ENCODE data around the gene RNF144A. TPM values are rescaled to one million over a fixed set of nuclear protein-coding genes. Genes with fewer than 3 reads are reported as not detected.

RNF144A gene
- total and polyA plus RNA-seq, 2 donors (not counting 3 experiments of a cell fraction or from before 2014, with no cell fraction given) = 9.7 to 28.8 TPM

DNA sequence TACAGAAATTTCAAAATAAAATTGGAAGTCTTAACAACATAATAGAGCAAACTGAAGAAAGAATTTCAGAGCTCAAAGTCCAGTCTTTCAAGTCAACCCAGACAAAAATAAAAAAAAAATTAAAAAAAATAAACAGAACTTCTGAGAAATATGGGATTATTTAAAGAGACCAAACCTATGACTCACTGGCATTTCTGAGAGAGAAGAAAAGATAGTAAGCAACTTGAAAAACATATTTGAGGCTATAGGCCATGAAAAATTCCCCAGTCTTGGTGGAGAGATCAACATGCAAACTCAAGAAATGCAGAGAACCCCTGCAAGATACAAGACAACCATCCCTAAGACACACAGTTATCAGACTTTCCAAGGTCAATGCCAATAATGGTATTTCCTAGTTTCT lies 167.4 kb downstream of the RNF144A start:
- Histone ChIP-seq H3K27ac (ENCODE audit: insufficient read depth, low read depth, low read length) (no peak overlapping the region), H3K4me2 (ENCODE audit: insufficient read depth, low read length) (no peak overlapping the region), H3K4me1 (ENCODE audit: control insufficient read depth, extremely low read depth, insufficient read depth, low read length) (no peaks in the 10 kb centered on the region), H3K9ac (replicated peaks; ENCODE audit: extremely low read depth, insufficient read depth, low read length) (no peak overlapping the region), H3K36me3 (ENCODE audit: control insufficient read depth in 2 of 2, extremely low read depth in 1 of 2, insufficient read depth in 2 of 2, low read length in 2 of 2) (no peaks in the 10 kb centered on the region), H3K79me2 (ENCODE audit: control insufficient read depth, insufficient read depth, low read length) (no peaks in the 10 kb centered on the region), H3K9me1 (replicated peaks; ENCODE audit: control insufficient read depth, extremely low read depth, insufficient read depth, low read length) (no peaks in the 10 kb centered on the region), H3K4me3 (replicated peaks in 1 of 3; ENCODE audit: insufficient read depth in 1 of 3, low read depth in 1 of 3, low read length in 3 of 3) (no peak overlapping the region), H4K20me1 (replicated peaks; ENCODE audit: control insufficient read depth, extremely low read depth, insufficient read depth, low read length) (no peaks in the 10 kb centered on the region), H3K9me3 (replicated peaks; ENCODE audit: control insufficient read depth, insufficient read depth, low read length) (no peaks in the 10 kb centered on the region), H3K27me3 (ENCODE audit: control insufficient read depth in 2 of 2, insufficient read depth in 2 of 2, low read length in 2 of 2) (peaks cover 0 to 2% of the 10 kb centered on the region in 2 experiments), H2AFZ (ENCODE audit: low read depth, low read length) (no peak overlapping the region)
- POLR2A ChIA-PET = no interaction called here
- FAIRE-seq (no peak), DNase-seq (ENCODE audit: low read depth, low spot score) (no peak)
- dilution Hi-C loops (cut with MboI; ENCODE audit: extremely low pct_ligation_motif_present, low sequenced_read_pairs) = no loop called here
- no TSS peak for BruUV-seq (replicated peaks)
- no peak for TF ChIP-seq POLR2AphosphoS5 (IDR thresholded peaks at IDR 0.05; ENCODE audit: insufficient read depth, low read depth, low read length)
- TF ChIP-seq CTCF (IDR thresholded peaks at IDR 0.05; ENCODE audit: extremely low read depth in 1 of 2, insufficient read depth in 1 of 2, low read depth in 1 of 2, low read length in 2 of 2) = no peak
- TF ChIP-seq, protein P1, sequence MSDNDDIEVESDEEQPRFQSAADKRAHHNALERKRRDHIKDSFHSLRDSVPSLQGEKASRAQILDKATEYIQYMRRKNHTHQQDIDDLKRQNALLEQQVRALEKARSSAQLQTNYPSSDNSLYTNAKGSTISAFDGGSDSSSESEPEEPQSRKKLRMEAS (IDR thresholded peaks at IDR 0.05; ENCODE audit: insufficient read depth, insufficient read length) = no peak
- no peak for TF ChIP-seq POLR2A (IDR thresholded peaks at IDR 0.05; ENCODE audit: low read depth, low read length)
- no peak for TF ChIP-seq MYC (IDR thresholded peaks at IDR 0.05; ENCODE audit: low read depth, low read length)
- TF ChIP-seq GATA2 (IDR thresholded peaks at IDR 0.05; ENCODE audit: insufficient read depth, insufficient read length, low read depth, low read length) = no peak
- no peak for TF ChIP-seq FOS (IDR thresholded peaks at IDR 0.05; ENCODE audit: borderline replicate concordance, insufficient read depth, low read length)
- TF ChIP-seq JUN (IDR thresholded peaks at IDR 0.05; ENCODE audit: borderline replicate concordance, insufficient read depth, insufficient read length, low read depth) = no peak
- TF ChIP-seq EZH2 (IDR thresholded peaks at IDR 0.05; ENCODE audit: borderline replicate concordance, low read depth, low read length, severe bottlenecking) = no peak
- CTCF ChIA-PET = interaction anchor here (0.8 to 4.1 kb wide), 11 partner anchors 9 to 342 kb away, joined by 3 to 30 read pairs (median 5); no protein-coding TSS in a partner anchor
- intact Hi-C loops (cut with micrococcal nuclease) = loop anchor here (1.0 kb wide), 3 partner anchors 47 to 258 kb away; no protein-coding TSS in a partner anchor

All from endothelial cell of umbilical vein (primary cell).